Stimulated activated memory B cell treated with anti-CD40 and anti-IgM and Interleukin-4, amounts not matched to agents 10 μg/mL and 1 μg/mL and 100 μg/mL, for 72 hours (primary cell): Measurements from ENCODE around the gene TACC2.

Experiments
- ATAC-seq: fragments of 150-1000 bp; cut with Tn5 transposase; 2 replicates; pipeline ENCODE4 v1.10.0; 2021
- H3K27ac Mint-ChIP-seq: one replicate; pipeline ENCODE4 v1.8.0; 2022; ENCODE audit warnings: mild to moderate bottlenecking, mixed read lengths
- H3K27me3 Mint-ChIP-seq: one replicate; pipeline ENCODE4 v1.8.0; 2022; ENCODE audit warnings: mixed read lengths
- H3K36me3 Mint-ChIP-seq: one replicate; pipeline ENCODE4 v1.8.0; 2022; ENCODE audit warnings: mixed read lengths
- H3K4me1 Mint-ChIP-seq: one replicate; pipeline ENCODE4 v1.8.0; 2022; ENCODE audit warnings: mixed read lengths
- H3K4me3 Mint-ChIP-seq: one replicate; pipeline ENCODE4 v1.8.0; 2022; ENCODE audit warnings: mild to moderate bottlenecking, moderate library complexity, mixed read lengths
- H3K9me3 Mint-ChIP-seq: one replicate; pipeline ENCODE4 v1.8.0; 2022; ENCODE audit warnings: mixed read lengths

TACC2 gene

DNA sequence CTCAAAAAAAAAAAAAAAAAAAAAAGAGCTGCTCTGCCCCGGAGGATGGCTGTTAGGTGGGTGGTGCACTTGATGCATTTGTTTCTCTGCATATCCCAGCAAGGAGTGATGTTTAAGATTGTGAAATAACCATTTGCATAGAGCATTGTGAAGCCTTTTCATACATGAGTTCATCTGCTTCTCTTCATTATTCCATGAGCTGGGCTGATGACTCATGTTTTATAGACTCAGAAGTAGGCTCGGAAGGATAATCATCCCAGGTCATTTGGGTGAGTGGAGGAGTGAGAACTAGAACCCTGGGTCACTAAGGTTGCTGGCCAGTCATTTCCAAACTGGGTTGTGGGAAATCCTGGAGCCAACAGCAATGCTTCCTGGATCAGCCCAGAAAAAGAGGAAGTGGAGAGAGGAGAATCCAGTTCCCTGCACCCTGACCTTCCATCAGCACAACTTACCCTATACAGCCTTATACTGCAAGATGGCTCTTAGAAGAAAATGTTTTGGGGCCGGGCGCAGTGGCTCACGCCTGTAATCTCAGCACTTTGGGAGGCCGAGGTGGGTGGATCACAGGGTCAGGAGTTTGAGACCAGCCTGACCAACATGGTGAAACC is 45.3 kb downstream of the TACC2 start:
- peaks cover 3% of the 10 kb centered on the region for H3K9me3 Mint-ChIP-seq
- H3K27me3 Mint-ChIP-seq = peaks cover 48% of the 10 kb centered on the region
- ATAC-seq = no peak
- no peak overlapping the region for H3K27ac Mint-ChIP-seq
- H3K36me3 Mint-ChIP-seq = no peaks in the 10 kb centered on the region
- H3K4me3 Mint-ChIP-seq = no peak overlapping the region
- no peaks in the 10 kb centered on the region for H3K4me1 Mint-ChIP-seq

DNA sequence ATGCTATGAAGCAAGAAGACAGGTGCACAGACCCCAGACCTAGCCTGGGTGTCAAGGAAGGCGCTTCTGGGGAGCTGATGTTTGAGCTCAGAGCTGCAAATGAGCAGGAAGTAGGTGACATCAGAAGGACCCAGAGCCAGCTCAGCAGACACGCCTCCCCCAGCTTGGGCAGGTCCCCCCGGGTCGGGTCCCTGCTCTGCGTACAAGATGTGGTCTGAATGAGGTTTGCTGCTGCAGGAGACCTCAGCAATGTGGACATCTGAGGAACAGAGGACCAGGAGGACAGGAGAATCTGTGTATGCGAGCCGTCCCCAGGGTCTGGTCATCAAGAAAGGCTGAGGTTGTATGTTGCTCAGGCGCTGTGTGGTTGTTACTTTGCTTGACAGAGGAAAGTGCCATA is 51.8 kb downstream of the TACC2 start:
- Mint-ChIP-seq H3K27me3 (peaks cover 66% of the 10 kb centered on the region), H3K27ac (no peak overlapping the region), H3K9me3 (peaks cover under 1% of the 10 kb centered on the region), H3K4me3 (no peak overlapping the region), H3K4me1 (no peaks in the 10 kb centered on the region), H3K36me3 (no peaks in the 10 kb centered on the region)
- ATAC-seq = no peak

DNA sequence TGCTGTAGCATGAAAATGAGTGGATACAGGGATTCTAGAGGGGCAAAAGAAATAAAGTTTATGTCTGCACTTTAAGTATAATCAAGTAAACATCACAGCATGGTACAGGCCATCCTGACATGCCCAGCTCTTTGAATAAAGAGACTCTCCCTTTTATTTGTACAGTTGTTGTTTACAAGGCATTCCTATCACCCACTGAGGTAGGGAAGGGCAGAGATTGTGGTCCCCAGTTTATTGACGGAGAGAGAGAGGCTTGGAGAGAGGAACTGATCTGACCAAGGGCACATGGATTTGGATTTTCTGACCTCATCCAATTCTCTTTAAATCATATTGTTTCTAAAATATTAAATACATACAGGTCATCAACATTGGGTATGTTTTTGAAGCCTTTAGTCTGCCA is 53.9 kb downstream of the TACC2 start:
- Mint-ChIP-seq H3K4me3 (no peak overlapping the region), H3K9me3 (no peaks in the 10 kb centered on the region), H3K27ac (no peak overlapping the region), H3K36me3 (no peaks in the 10 kb centered on the region), H3K27me3 (peaks cover 53% of the 10 kb centered on the region), H3K4me1 (no peaks in the 10 kb centered on the region)
- no peak for ATAC-seq

DNA sequence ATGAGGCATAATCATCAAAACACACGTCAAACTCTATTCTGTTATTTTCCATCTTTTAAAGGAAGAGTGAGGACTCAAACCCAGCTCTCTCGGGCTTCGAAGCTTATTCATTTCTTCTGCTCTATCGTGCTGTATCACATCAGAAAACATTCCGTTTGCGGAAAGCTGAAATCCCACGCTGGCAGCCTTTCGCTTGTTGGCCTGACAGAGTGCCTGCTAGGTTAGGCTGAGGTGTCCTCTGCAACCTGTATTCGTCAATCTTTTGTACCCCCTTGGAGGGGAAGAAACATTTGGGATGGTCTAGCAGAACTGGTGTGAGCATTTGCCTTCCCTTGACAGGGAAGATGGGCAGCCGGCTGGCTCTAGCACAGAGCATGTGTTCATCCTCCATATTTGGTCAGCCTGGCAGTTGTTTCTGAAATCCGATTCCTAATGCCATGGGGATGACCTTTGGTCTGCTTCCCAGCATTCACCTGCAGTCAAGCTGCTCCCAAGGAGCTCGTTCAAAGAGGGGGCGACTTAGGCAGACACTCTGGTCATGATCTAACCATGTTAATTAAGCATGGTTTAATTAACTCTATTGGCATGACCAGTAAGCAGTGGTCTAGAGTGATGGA is 55.2 kb downstream of the TACC2 start:
- no peaks in the 10 kb centered on the region for H3K36me3 Mint-ChIP-seq
- H3K4me3 Mint-ChIP-seq = no peak overlapping the region
- no peak for ATAC-seq
- H3K27me3 Mint-ChIP-seq = peaks cover 40% of the 10 kb centered on the region
- H3K4me1 Mint-ChIP-seq = no peaks in the 10 kb centered on the region
- no peak overlapping the region for H3K27ac Mint-ChIP-seq
- H3K9me3 Mint-ChIP-seq = no peaks in the 10 kb centered on the region

DNA sequence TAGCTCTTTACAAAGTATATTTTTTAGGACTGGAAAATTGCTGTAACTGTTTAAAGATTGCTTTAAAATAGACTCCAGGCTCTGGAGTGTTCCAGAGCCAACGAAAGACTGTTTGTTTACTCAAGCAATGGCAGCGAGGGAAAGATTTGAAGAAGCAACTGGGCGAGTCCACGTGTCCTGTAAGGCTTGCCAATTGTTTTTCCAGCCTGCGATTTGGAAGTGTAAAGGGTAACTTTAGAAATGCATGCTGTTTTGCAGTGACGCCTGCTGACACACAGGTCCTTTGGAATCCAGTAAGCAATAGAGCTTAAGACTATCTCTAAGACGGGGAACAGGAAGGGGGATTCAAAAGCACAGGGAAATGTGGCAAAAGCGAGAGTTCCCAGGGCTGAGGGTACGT is 55.8 kb downstream of the TACC2 start:
- no peaks in the 10 kb centered on the region for H3K36me3 Mint-ChIP-seq
- no peak overlapping the region for H3K27ac Mint-ChIP-seq
- no peaks in the 10 kb centered on the region for H3K9me3 Mint-ChIP-seq
- no peak overlapping the region for H3K4me3 Mint-ChIP-seq
- no peak for ATAC-seq
- H3K27me3 Mint-ChIP-seq = peaks cover 34% of the 10 kb centered on the region
- H3K4me1 Mint-ChIP-seq = no peaks in the 10 kb centered on the region

DNA sequence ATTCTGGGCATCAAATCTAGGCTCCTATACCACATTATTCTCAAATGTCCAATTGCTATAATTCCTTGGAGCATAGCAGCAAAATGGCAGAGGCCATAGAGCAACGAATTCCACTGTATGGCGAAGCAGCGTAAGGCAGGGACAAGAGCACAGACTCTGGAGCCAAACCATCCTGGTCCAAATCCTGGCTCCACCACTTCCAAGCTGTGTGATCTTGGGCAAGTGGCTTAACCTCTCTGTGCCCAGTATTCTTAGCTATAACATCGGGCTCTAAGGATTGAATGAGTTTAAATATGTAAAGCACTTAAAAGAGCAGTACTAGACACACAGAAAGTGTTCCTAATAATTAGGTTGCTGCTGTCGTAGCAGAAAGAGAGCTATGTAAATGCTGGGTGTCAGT is 56.2 kb downstream of the TACC2 start:
- H3K4me3 Mint-ChIP-seq = no peak overlapping the region
- no peak overlapping the region for H3K27ac Mint-ChIP-seq
- H3K36me3 Mint-ChIP-seq = no peaks in the 10 kb centered on the region
- H3K27me3 Mint-ChIP-seq = peaks cover 29% of the 10 kb centered on the region
- ATAC-seq = no peak
- H3K9me3 Mint-ChIP-seq = no peaks in the 10 kb centered on the region
- H3K4me1 Mint-ChIP-seq = no peaks in the 10 kb centered on the region

DNA sequence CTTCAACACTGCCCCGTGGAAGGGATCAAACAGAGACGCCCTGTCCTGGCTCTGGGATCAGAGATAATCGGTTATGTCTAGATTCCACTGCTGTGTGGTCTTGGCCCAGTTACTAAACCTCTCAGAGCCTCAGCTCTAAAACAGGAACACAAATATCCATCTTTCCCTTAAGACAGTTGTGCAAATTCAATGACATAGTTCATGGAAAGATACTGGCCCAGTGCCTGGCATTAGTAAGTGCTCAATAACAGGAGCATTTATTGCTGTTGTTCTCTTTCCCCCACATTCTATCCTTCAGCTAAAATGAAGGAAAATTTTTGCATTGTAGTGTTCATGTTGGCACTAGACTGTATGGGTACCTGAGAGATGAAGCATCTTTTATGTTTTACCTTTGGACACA is 58.6 kb downstream of the TACC2 start:
- no peak for ATAC-seq
- Mint-ChIP-seq H3K9me3 (no peaks in the 10 kb centered on the region), H3K4me1 (no peaks in the 10 kb centered on the region), H3K27me3 (peaks cover 23% of the 10 kb centered on the region), H3K4me3 (no peak overlapping the region), H3K36me3 (no peaks in the 10 kb centered on the region), H3K27ac (no peak overlapping the region)

DNA sequence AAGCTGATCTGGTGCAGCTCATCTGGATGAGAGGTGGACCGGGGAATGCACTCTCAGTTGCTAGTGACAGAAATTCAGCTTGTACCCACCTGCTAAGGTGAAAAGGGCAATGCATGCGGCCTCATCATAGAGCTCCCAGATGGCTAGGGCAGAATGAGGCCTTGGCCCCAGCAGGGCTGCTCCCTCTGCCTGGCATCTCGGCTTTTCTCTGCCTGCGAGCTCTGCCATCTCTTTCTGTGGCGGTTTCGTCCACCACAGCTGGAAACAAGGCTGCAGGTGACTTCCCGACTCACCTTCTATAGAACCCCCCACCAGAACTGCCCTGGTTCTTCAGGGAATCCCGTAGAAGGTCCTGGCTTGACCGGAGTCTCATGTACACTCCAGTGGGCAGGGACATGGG is 60.1 kb downstream of the TACC2 start:
- Mint-ChIP-seq H3K36me3 (no peaks in the 10 kb centered on the region), H3K27ac (no peak overlapping the region), H3K4me1 (no peaks in the 10 kb centered on the region), H3K4me3 (no peak overlapping the region), H3K9me3 (peaks cover 2% of the 10 kb centered on the region), H3K27me3 (peaks cover 11% of the 10 kb centered on the region)
- ATAC-seq = no peak

DNA sequence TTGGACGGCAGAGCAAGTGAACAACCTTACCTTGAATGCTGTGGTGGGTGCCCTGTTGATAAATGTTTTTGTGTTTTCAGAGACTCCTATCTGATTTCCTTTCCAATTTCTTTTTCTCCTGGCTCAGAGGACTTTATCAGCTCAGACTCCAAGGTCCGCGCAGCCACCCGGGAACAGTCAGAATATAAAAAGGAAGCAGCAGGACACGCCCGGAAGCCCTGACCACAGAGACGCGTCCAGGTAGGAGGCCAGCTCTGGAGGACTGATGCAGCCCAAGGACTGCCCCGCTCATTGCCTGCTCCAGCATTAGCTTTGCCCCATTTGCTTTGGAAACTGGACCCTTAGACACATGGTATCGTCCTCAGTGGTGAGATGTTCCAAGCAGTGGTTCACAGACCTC is 61.3 kb downstream of the TACC2 start:
- no peak for ATAC-seq
- Mint-ChIP-seq H3K4me3 (no peak overlapping the region), H3K36me3 (no peaks in the 10 kb centered on the region), H3K9me3 (peaks cover 2% of the 10 kb centered on the region), H3K4me1 (no peaks in the 10 kb centered on the region), H3K27me3 (no peaks in the 10 kb centered on the region), H3K27ac (no peak overlapping the region)

DNA sequence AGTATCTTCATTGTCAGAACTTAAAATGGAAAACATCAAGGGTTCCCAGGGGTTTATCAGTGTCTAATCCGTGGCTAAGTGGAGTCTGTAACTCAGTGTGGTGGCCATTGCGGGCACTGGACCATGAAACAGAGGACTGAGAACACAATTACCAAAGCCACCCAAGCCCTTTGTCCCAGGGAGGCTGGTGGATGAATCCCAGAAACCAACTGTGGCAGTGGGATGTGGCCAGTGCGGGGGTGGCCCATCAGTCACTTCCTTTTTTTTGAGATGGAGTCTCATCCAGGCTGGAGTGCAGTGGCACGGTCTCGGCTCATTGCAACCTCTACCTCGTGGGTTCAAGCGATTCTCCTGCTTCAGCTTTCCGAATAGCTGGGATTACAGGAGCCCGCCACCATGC is 61.8 kb downstream of the TACC2 start:
- H3K9me3 Mint-ChIP-seq = peaks cover 2% of the 10 kb centered on the region
- no peak for ATAC-seq
- H3K27ac Mint-ChIP-seq = no peak overlapping the region

DNA sequence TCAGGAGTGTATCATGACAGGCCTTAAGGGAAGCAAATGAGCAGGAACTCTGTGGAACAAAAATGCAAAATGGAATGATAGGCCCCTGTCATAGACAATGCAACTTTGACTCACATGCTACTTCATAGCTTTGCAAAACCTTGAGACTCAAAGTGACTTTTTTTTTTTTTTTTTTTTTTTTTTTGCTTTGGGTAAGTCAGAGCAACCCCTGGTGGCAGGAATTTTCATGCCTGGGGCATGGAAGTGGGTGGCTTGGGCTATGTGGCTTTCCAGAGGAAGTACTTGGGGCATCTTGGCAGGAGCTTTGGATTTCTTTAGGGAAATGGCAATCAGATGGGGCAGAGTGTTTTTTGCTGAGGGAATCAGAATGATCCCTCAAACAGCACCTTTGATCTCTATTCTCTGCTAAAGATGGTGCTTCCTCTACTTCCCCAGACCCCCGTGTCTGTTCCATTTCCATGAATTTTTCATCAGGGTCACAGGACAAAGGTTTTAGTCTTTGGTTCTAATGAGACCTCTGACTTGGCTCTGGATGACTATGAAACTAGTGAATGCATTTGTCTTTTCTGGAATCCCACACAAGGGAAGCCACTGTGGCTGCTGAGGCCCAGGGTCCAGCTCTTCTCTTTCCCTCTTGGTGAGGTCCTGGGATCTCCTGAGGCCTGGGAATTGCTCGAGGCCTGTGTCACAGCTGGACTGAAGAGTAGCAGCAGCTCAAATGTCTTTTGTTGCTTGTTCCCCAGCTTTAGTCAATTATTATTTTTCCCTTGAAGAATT is 62.8 kb downstream of the TACC2 start:
- Mint-ChIP-seq H3K4me1 (no peaks in the 10 kb centered on the region), H3K27ac (no peak overlapping the region), H3K27me3 (no peaks in the 10 kb centered on the region), H3K36me3 (no peaks in the 10 kb centered on the region), H3K9me3 (peaks cover 2% of the 10 kb centered on the region), H3K4me3 (no peak overlapping the region)
- no peak for ATAC-seq

More for the DNA sequence above, 61.8 kb downstream of the TACC2 start:
- H3K4me1 Mint-ChIP-seq = no peaks in the 10 kb centered on the region
- H3K4me3 Mint-ChIP-seq = no peak overlapping the region
- no peaks in the 10 kb centered on the region for H3K27me3 Mint-ChIP-seq
- no peaks in the 10 kb centered on the region for H3K36me3 Mint-ChIP-seq

DNA sequence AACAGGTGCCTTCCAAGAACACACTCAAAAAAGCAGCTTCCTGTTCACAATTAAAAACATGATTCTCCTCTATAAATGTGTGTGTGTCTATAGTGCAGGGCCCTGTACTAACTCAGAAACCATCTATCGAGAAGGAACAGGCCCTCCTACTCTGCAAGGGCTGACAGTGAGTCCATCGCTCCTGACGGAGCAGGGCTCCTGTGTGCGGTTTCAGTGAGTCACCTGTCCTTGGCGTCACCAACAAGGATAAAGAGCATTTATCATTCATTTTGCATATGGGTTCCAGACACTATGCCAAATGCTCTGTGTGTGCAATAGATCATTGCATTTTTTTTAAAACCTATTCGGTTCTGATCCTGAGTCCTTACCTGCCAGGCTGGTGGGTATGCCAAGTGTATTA is 63.7 kb downstream of the TACC2 start:
- ATAC-seq = no peak
- Mint-ChIP-seq H3K4me3 (no peak overlapping the region), H3K27ac (no peak overlapping the region), H3K27me3 (no peaks in the 10 kb centered on the region), H3K4me1 (no peaks in the 10 kb centered on the region), H3K36me3 (no peaks in the 10 kb centered on the region), H3K9me3 (peaks cover 2% of the 10 kb centered on the region)

DNA sequence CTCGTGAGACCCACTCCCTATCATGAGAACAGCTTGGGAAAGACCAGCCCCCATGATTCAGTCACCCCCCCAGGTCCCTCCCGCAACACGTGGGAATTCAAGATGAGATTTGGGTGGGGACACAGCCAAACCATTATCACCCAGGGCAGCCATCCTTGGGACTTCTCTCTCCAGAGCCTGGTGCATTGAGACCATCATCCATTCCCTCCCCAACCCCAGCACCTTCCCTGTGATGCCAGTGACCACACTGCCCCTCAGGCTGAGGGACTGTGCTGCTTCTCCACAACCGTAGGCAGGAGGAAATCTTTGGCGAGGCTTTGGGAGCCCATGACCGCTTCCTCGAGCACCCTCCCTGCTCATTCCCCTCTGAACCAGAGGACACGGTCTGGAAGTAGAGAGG is 64.4 kb downstream of the TACC2 start:
- Mint-ChIP-seq H3K27ac (no peak overlapping the region), H3K27me3 (no peaks in the 10 kb centered on the region), H3K4me3 (no peak overlapping the region), H3K9me3 (peaks cover 2% of the 10 kb centered on the region), H3K4me1 (no peaks in the 10 kb centered on the region), H3K36me3 (no peaks in the 10 kb centered on the region)
- ATAC-seq = no peak

DNA sequence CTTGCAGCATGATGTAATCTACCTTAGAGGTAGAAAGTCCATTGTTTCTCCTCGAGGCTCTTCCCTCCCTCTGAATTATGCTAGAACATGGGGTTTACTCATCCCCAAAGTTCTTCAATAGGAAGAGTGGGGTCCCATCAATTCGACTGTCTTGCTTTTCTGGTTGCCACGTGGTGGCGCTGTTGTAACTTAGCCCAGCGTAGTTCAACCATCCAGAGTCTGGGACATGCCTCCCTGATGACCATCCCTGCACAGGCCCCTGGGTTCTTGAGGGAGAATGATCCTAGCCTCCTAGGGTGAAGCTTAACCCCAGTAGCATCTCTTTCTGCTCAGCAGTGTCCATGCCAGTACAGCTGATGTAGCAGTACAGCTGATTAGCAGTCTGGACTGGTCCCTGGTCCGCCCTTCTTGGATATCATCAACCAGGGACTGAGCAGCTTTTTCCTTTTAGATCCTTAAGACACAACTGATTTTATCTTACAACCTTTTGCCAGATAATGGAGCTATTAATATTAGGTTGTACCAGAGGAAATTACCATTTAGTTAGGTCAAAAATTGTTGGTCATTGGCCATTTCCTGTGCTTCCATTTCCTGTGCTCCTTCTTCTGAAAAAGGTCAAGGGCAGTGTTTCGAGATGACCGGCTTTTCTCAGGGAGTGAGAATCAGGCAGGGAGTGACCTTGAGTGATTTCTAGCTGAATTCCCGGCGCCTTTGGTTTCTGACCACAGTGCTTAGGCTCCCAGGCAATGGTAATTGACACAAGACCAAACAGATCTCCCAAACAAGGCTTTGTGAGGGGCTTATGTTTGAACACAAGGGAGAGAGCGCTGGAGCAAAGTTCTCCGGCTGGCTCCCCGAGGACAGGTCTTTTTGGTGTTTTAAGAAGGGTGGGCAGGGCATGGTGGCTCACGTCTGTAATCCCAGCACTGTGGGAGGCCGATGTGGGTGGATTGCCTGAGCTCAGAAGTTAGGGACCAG is 65.4 kb downstream of the TACC2 start:
- H3K36me3 Mint-ChIP-seq = no peaks in the 10 kb centered on the region

DNA sequence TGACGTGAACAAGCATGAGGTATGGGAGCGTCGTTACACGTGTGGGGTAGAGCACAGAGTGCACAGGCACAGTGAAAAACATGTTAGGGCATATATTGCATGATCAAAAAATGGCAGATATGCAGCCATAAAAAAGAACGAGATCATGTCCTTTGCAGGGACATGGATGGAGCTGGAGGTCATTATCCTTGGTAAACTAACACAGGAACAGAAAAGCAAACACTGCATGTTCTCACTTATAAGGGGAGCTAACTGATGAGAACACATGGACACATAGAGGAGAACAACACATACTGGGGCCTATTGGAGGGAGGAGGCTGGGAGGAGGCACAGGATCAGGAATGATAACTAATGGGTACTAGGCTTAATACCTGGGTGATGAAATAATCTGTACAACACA is 66.3 kb downstream of the TACC2 start:
- no peaks in the 10 kb centered on the region for H3K4me1 Mint-ChIP-seq
- no peaks in the 10 kb centered on the region for H3K27me3 Mint-ChIP-seq
- H3K4me3 Mint-ChIP-seq = no peak overlapping the region
- ATAC-seq = no peak
- H3K36me3 Mint-ChIP-seq = no peaks in the 10 kb centered on the region
- H3K9me3 Mint-ChIP-seq = peaks cover 2% of the 10 kb centered on the region
- H3K27ac Mint-ChIP-seq = no peak overlapping the region

More for the DNA sequence above, 65.4 kb downstream of the TACC2 start:
- no peak for ATAC-seq
- H3K9me3 Mint-ChIP-seq = peaks cover 2% of the 10 kb centered on the region
- H3K27ac Mint-ChIP-seq = no peak overlapping the region
- no peak overlapping the region for H3K4me3 Mint-ChIP-seq
- no peaks in the 10 kb centered on the region for H3K27me3 Mint-ChIP-seq
- H3K4me1 Mint-ChIP-seq = no peaks in the 10 kb centered on the region
